Ecto neural progenitor cell (in vitro differentiated cells): ENCODE data around the gene TCN2.
"Not testable (repeated sequence)": the region's sequence is repeated elsewhere in the genome, so short reads cannot be mapped to it uniquely, and the experiment has no call there.

ENCODE experiments used
- DNase-seq: peaks from one replicate; pipeline ENCODE4 v3.0.0-alpha.2; 2018; ENCODE audit warnings: low spot score

TCN2 gene

GRCh38 chr22:30610299-30610698 is 3.3 kb downstream of the TCN2 start:
- no peak for DNase-seq

GRCh38 chr22:30611197-30611596 is 4.2 kb downstream of the TCN2 start:
- no peak for DNase-seq

- no peak for DNase-seq
These were observed 5.8 kb downstream of the TCN2 start for GRCh38 chr22:30612789-30613188.

- DNase-seq: no peak
These were observed 7.3 kb downstream of the TCN2 start for GRCh38 chr22:30614268-30614667.

GRCh38 chr22:30614879-30615278 is 7.9 kb downstream of the TCN2 start:
- DNase-seq: no peak

GRCh38 chr22:30615543-30615954 is 8.6 kb downstream of the TCN2 start:
- DNase-seq: no peak

GRCh38 chr22:30617819-30618218 is 10.8 kb downstream of the TCN2 start:
- DNase-seq: no peak

GRCh38 chr22:30619909-30620308 is 12.9 kb downstream of the TCN2 start:
- DNase-seq: not testable (repeated sequence)

GRCh38 chr22:30626413-30626812 is 19.4 kb downstream of the TCN2 start:
- DNase-seq: no peak

GRCh38 chr22:30627471-30627870 is 20.5 kb downstream of the TCN2 start:
- DNase-seq: no peak

GRCh38 chr22:30628491-30628890 is 21.5 kb downstream of the TCN2 start:
- no peak for DNase-seq

GRCh38 chr22:30631469-30631868 is 24.5 kb downstream of the TCN2 start:
- not testable (repeated sequence) for DNase-seq

- peak; percentile 90 for DNase-seq
These were observed 27.7 kb downstream of the TCN2 start for GRCh38 chr22:30634471-30635233.

GRCh38 chr22:30635273-30636225 is 28.6 kb downstream of the TCN2 start, which contains the start of gene SLC35E4:
Gene SLC35E4, plus strand, starts transcription at chr22:30635781. Its CDS starts 670 bp downstream, at chr22:30636451.
- peak; percentile 95 for DNase-seq

GRCh38 chr22:30636226-30637077 is 29.5 kb downstream of the TCN2 start:
- DNase-seq: peak; percentile 54

GRCh38 chr22:30637701-30638114 is 30.7 kb downstream of the TCN2 start:
- DNase-seq: no peak

GRCh38 chr22:30640361-30640760 is 33.4 kb downstream of the TCN2 start:
- DNase-seq: no peak

- DNase-seq: no peak
These were observed 34.0 kb downstream of the TCN2 start for GRCh38 chr22:30640839-30641430.

GRCh38 chr22:30643055-30643875 is 36.3 kb downstream of the TCN2 start:
- no peak for DNase-seq

GRCh38 chr22:30646518-30647160 is 39.7 kb downstream of the TCN2 start:
- DNase-seq: no peak
